GM23338 (cell line): ENCODE data around the gene SLC13A5. TPM values are rescaled to one million over a fixed set of nuclear protein-coding genes. Genes with fewer than 3 reads are reported as not detected.

Experiments used
- ATAC-seq: fragments of 200-7000 bp; cut with Tn5 transposase; 3 replicates; pipeline ENCODE4 v1.9.1; 2020
- DNase-seq: peaks from one replicate; pipeline ENCODE4 v3.0.0-alpha.2; 2015; ENCODE audit warnings: low spot score
- H2AFZ ChIP-seq: fragments of 200-600 bp; sonication (generic); 2 replicates; pipeline ENCODE4 v1.8.0; 2016; ENCODE audit warnings: antibody characterized with exemption, mild to moderate bottlenecking, moderate library complexity
- H3F3A ChIP-seq: fragments of 200-600 bp; sonication (generic); replicated peaks from 2 replicates; pipeline ENCODE4 v1.8.0; 2017; ENCODE audit warnings: antibody characterized with exemption, mixed run types, low read depth
- H3K27ac ChIP-seq: fragments of 200-600 bp; sonication (generic); 2 replicates; pipeline ENCODE4 v1.6.1; 2016; ENCODE audit warnings: low read depth
- H3K27me3 ChIP-seq: fragments of 200-600 bp; sonication (generic); 2 replicates; pipeline ENCODE4 v1.8.0; 2016; ENCODE audit warnings: mild to moderate bottlenecking, mixed run types, moderate library complexity; ENCODE audit not compliant: insufficient read depth
- H3K36me3 ChIP-seq: fragments of 200-600 bp; sonication (generic); 2 replicates; pipeline ENCODE4 v1.8.0; 2016; ENCODE audit warnings: mild to moderate bottlenecking; ENCODE audit not compliant: insufficient read depth
- H3K4me1 ChIP-seq: fragments of 200-600 bp; sonication (generic); 2 replicates; pipeline ENCODE4 v1.8.0; 2016; ENCODE audit warnings: mild to moderate bottlenecking, moderate library complexity; ENCODE audit not compliant: insufficient read depth
- H3K4me2 ChIP-seq: fragments of 200-600 bp; sonication (generic); 2 replicates; pipeline ENCODE4 v1.7.1; 2017; ENCODE audit warnings: mixed run types
- H3K4me3 ChIP-seq: fragments of 200-600 bp; sonication (generic); 2 replicates; pipeline ENCODE4 v1.6.1; 2016; ENCODE audit warnings: mixed run types
- H3K79me2 ChIP-seq: fragments of 200-600 bp; sonication (generic); replicated peaks from 2 replicates; pipeline ENCODE4 v1.8.0; 2017; ENCODE audit warnings: mild to moderate bottlenecking; ENCODE audit not compliant: insufficient read depth
- H3K9me2 ChIP-seq: fragments of 200-600 bp; sonication (generic); 2 replicates; pipeline ENCODE4 v1.8.0; 2017; ENCODE audit not compliant: insufficient read depth
- H4K20me1 ChIP-seq: fragments of 200-600 bp; sonication (generic); replicated peaks from 2 replicates; pipeline ENCODE4 v1.8.0; 2017; ENCODE audit warnings: mild to moderate bottlenecking; ENCODE audit not compliant: insufficient read depth
- H3K27ac Mint-ChIP-seq: 2 replicates; pipeline ENCODE4 v1.8.0; 2020; ENCODE audit warnings: inconsistent platforms, mild to moderate bottlenecking, moderate library complexity, mixed read lengths
- H3K27me3 Mint-ChIP-seq: 3 replicates; pipeline ENCODE4 v1.8.0; 2022; ENCODE audit warnings: low read depth, mild to moderate bottlenecking, moderate library complexity, mixed read lengths, inconsistent platforms; ENCODE audit not compliant: insufficient read depth, poor library complexity
- H3K36me3 Mint-ChIP-seq: 3 replicates; pipeline ENCODE4 v1.8.0; 2021; ENCODE audit warnings: low read depth, mild to moderate bottlenecking, inconsistent platforms, moderate library complexity, mixed read lengths
- H3K4me1 Mint-ChIP-seq: 3 replicates; pipeline ENCODE4 v1.8.0; 2020; ENCODE audit warnings: mild to moderate bottlenecking, inconsistent platforms, mixed read lengths
- H3K4me3 Mint-ChIP-seq: 3 replicates; pipeline ENCODE4 v1.8.0; 2021; ENCODE audit warnings: moderate library complexity, mild to moderate bottlenecking, inconsistent platforms, mixed read lengths
- H3K9me3 Mint-ChIP-seq: 3 replicates; pipeline ENCODE4 v1.8.0; 2020; ENCODE audit warnings: moderate library complexity, mild to moderate bottlenecking, inconsistent platforms, mixed read lengths
- CREB1 ChIP-seq: fragments of 250-450 bp; sonication (Bioruptor Pico); IDR thresholded peaks from 2 replicates; pipeline ENCODE4 v1.5.0; 2020; ENCODE audit warnings: low read depth, mild to moderate bottlenecking, moderate library complexity
- ETS1 ChIP-seq: IDR thresholded peaks from 2 replicates; pipeline ENCODE4 v1.6.1; 2016; ENCODE audit warnings: antibody characterized with exemption
- EZH2 ChIP-seq: fragments of 200-600 bp; sonication (generic); IDR thresholded peaks from one replicate; pipeline ENCODE4 v1.8.0; 2017; ENCODE audit warnings: antibody characterized with exemption, mild to moderate bottlenecking, low read depth; ENCODE audit not compliant: unreplicated experiment
- EZH2phosphoT487 ChIP-seq: fragments of 200-600 bp; sonication (generic); IDR thresholded peaks from one replicate; pipeline ENCODE4 v1.8.1; 2018; ENCODE audit warnings: antibody characterized with exemption; ENCODE audit not compliant: unreplicated experiment
- POLR2AphosphoS5 ChIP-seq: IDR thresholded peaks from 2 replicates; pipeline ENCODE4 v1.6.1; 2016; ENCODE audit warnings: antibody characterized with exemption, low read depth
- REST ChIP-seq: IDR thresholded peaks from one replicate; pipeline ENCODE4 v1.6.1; 2018; ENCODE audit warnings: antibody characterized with exemption; ENCODE audit not compliant: unreplicated experiment
- STAT1 ChIP-seq: IDR thresholded peaks from one replicate; pipeline ENCODE4 v1.6.1; 2016; ENCODE audit warnings: antibody characterized with exemption; ENCODE audit not compliant: unreplicated experiment
- ZNF114 ChIP-seq: fragments of 250-450 bp; sonication (Bioruptor Pico); IDR thresholded peaks from 2 replicates; pipeline ENCODE4 v1.5.0; 2020; ENCODE audit warnings: mild to moderate bottlenecking, moderate library complexity
- ZNF462 ChIP-seq: fragments of 250-450 bp; sonication (Bioruptor Pico); IDR thresholded peaks from 2 replicates; pipeline ENCODE4 v1.5.0; 2020; ENCODE audit warnings: mild to moderate bottlenecking, moderate library complexity
- polyA plus RNA-seq: library from polyadenylated mRNA; unstranded; fragments of >200 nt; fragmentation: Nextera tagmentation; extraction: Ambion mirVana; gene quantifications from 2 replicates; pipeline ENCODE4 v1.2.1, GENCODE V29; 2016
- total RNA-seq: library from RNA; depleted of rRNA; stranded (reverse); fragments of >200 nt; shearing (Covaris generic); gene quantifications from 2 replicates; pipeline ENCODE4 v1.2.3, GENCODE V29; 2014

Gene SLC13A5
- total and polyA plus RNA-seq, 2 experiments from 2014 or later = 1.2 to 2.3 TPM

GRCh38 chr17:6706996-6707395 lies 6.2 kb downstream of the SLC13A5 start:
- no peak for TF ChIP-seq ETS1
- TF ChIP-seq EZH2 = no peak
- DNase-seq = no peak
- no peaks in the 10 kb centered on the region for H3K36me3 ChIP-seq
- no peaks in the 10 kb centered on the region for H3K79me2 ChIP-seq
- peaks cover 5% of the 10 kb centered on the region for H3K4me1 Mint-ChIP-seq
- no peak overlapping the region for H3K4me2 ChIP-seq
- no peak for ATAC-seq
- no peaks in the 10 kb centered on the region for H3F3A ChIP-seq
- no peak overlapping the region for H3K4me3 ChIP-seq
- no peaks in the 10 kb centered on the region; the same call in 2 of the 3 replicates for H3K36me3 Mint-ChIP-seq
- no peak overlapping the region for H3K4me3 Mint-ChIP-seq
- no peaks in the 10 kb centered on the region for H3K9me3 Mint-ChIP-seq
- H3K27ac ChIP-seq = no peak overlapping the region
- peaks cover 3% of the 10 kb centered on the region; the same call in 1 of the 2 replicates for H3K4me1 ChIP-seq
- H3K9me2 ChIP-seq = no peaks in the 10 kb centered on the region
- peaks cover 6% of the 10 kb centered on the region for H3K27me3 ChIP-seq
- H2AFZ ChIP-seq = no peak overlapping the region
- peaks cover 18% of the 10 kb centered on the region for H3K27me3 Mint-ChIP-seq
- H4K20me1 ChIP-seq = no peaks in the 10 kb centered on the region
- no peak overlapping the region for H3K27ac Mint-ChIP-seq

GRCh38 chr17:6706499-6706898 lies 6.7 kb downstream of the SLC13A5 start:
- H3K9me3 Mint-ChIP-seq = no peaks in the 10 kb centered on the region
- H3K79me2 ChIP-seq = no peaks in the 10 kb centered on the region
- H3K9me2 ChIP-seq = no peaks in the 10 kb centered on the region
- ATAC-seq (no peak), DNase-seq (no peak)
- H4K20me1 ChIP-seq = no peaks in the 10 kb centered on the region
- H3K27me3 ChIP-seq = peaks cover under 1% of the 10 kb centered on the region; the same call in 1 of the 2 replicates
- no peaks in the 10 kb centered on the region; the same call in 2 of the 3 replicates for H3K36me3 Mint-ChIP-seq
- H3K4me1 Mint-ChIP-seq = peaks cover 3% of the 10 kb centered on the region; the same call in 2 of the 3 replicates
- no peak overlapping the region for H3K4me2 ChIP-seq
- H3K4me3 Mint-ChIP-seq = no peak overlapping the region
- no peaks in the 10 kb centered on the region for H3K36me3 ChIP-seq
- H3F3A ChIP-seq = no peaks in the 10 kb centered on the region
- no peaks in the 10 kb centered on the region; the same call in 1 of the 2 replicates for H3K4me1 ChIP-seq
- H3K4me3 ChIP-seq = no peak overlapping the region
- no peak overlapping the region for H2AFZ ChIP-seq
- H3K27me3 Mint-ChIP-seq = peaks cover 15% of the 10 kb centered on the region
- H3K27ac Mint-ChIP-seq = no peak overlapping the region
- no peak overlapping the region for H3K27ac ChIP-seq
- no peak for TF ChIP-seq REST
- TF ChIP-seq ZNF114 (CRISPR knock-in tag) = no peak
- TF ChIP-seq ZNF462 = no peak
- TF ChIP-seq ETS1 = no peak
- no peak for TF ChIP-seq CREB1 (CRISPR knock-in tag)
- TF ChIP-seq EZH2phosphoT487 = no peak
- TF ChIP-seq EZH2 = no peak
- no peak for TF ChIP-seq POLR2AphosphoS5
- no peak for TF ChIP-seq STAT1
